HS-27A (cell line): ENCODE results near the gene CPSF3.
A peak's percentile ranks its signal among the peaks of the same experiment; 100 is the strongest.

Experiments used
- DNase-seq: peaks from one replicate; pipeline ENCODE4 v3.0.0-alpha.2; 2012; ENCODE audit warnings: low read depth, missing footprints

CPSF3 gene

GRCh38 chr2:9423100-9423921, at the start of gene CPSF3, which contains the start of gene ITGB1BP1:
Gene CPSF3, plus strand, starts transcription at chr2:9423654. Its CDS starts 120 bp downstream, at chr2:9423774.
Gene ITGB1BP1, minus strand, starts transcription at chr2:9423528. Its CDS starts 4,831 bp downstream, at chr2:9418697.
- DNase-seq, result peak; percentile 89

GRCh38 chr2:9374071-9374730, 49.3 kb upstream of the CPSF3 start:
- no peak for DNase-seq

- DNase-seq, result no peak
Measured at GRCh38 chr2:9375857-9376428, 47.5 kb upstream of the CPSF3 start.

GRCh38 chr2:9377461-9378097, 45.9 kb upstream of the CPSF3 start:
- no peak for DNase-seq

GRCh38 chr2:9378433-9379390, 44.7 kb upstream of the CPSF3 start:
- DNase-seq, result peak; percentile 33

- no peak for DNase-seq
Measured at GRCh38 chr2:9379391-9379755, 44.1 kb upstream of the CPSF3 start.

GRCh38 chr2:9380702-9381628, 42.5 kb upstream of the CPSF3 start:
- peak; percentile 77 for DNase-seq

- DNase-seq, result no peak
Measured at GRCh38 chr2:9382604-9383235, 40.7 kb upstream of the CPSF3 start.

GRCh38 chr2:9384521-9384920, 38.9 kb upstream of the CPSF3 start:
- no peak for DNase-seq

GRCh38 chr2:9385841-9386240, 37.6 kb upstream of the CPSF3 start:
- no peak for DNase-seq

GRCh38 chr2:9388199-9388681, 35.2 kb upstream of the CPSF3 start:
- no peak for DNase-seq

GRCh38 chr2:9388950-9389911, 34.2 kb upstream of the CPSF3 start:
- DNase-seq, result no peak

- DNase-seq, result no peak
Measured at GRCh38 chr2:9390151-9390850, 33.2 kb upstream of the CPSF3 start.

GRCh38 chr2:9390991-9391390, 32.5 kb upstream of the CPSF3 start:
- no peak for DNase-seq

- no peak for DNase-seq
Measured at GRCh38 chr2:9391961-9392720, 31.3 kb upstream of the CPSF3 start.

- no peak for DNase-seq
Measured at GRCh38 chr2:9392898-9393765, 30.3 kb upstream of the CPSF3 start.
